ENCODE data around the gene RBM22. TPM values are rescaled to one million over a fixed set of nuclear protein-coding genes. Genes with fewer than 3 reads are reported as not detected.

Gene RBM22
- total RNA-seq, 1 donor from 2014 or later = 36.0 TPM

DNA sequence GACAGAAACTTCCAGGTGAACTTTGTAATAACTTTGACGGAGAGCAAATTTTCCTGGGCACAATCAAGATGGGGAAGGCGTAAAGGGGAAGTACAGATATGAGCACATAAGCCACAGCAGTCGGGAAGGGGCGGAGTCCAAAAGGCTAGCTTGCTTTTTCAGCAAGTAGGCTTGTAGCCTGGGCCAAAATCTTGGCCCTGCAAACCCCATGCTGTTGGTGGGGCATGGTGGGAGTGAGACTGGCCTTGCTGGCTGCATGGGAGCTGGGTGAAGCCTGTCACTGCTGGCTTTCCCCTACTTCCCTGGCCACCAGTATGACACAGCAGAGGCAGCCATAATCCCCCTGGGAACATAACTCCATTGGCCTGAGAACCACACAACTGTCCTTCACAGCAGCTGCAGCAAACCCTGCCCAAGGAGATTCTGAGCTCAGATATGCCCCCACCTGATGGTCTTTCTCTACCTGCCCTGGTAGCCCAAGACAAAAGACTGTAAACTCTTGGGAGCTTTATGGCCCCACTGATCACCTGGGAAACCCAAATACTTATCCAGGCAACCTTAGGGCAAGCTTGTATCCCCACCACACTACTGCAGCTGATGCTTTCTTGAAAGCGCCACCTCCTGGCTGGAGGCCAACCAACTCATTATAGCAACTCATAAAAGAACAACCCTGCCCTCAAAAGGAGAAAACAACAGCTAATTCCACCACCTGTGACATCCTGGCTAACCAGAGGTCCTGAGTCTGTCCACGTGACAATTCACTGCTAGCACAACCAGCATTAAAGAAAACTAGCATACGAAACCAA lies 33.9 kb upstream of the RBM22 start:
- Mint-ChIP-seq H3K27me3 (ENCODE audit: low read depth) (no peaks in the 10 kb centered on the region), H3K9me3 (ENCODE audit: low read depth) (peaks cover 11% of the 10 kb centered on the region), H3K27ac (ENCODE audit: unreplicated experiment) (no peak overlapping the region), H3K4me1 (ENCODE audit: low read depth) (peaks cover 23% of the 10 kb centered on the region), H3K36me3 (ENCODE audit: low read depth) (peaks cover 27% of the 10 kb centered on the region), H3K4me3 (ENCODE audit: unreplicated experiment) (no peak overlapping the region)
- DNase-seq (ENCODE audit: low spot score) = no peak
- TF ChIP-seq, protein P1, sequence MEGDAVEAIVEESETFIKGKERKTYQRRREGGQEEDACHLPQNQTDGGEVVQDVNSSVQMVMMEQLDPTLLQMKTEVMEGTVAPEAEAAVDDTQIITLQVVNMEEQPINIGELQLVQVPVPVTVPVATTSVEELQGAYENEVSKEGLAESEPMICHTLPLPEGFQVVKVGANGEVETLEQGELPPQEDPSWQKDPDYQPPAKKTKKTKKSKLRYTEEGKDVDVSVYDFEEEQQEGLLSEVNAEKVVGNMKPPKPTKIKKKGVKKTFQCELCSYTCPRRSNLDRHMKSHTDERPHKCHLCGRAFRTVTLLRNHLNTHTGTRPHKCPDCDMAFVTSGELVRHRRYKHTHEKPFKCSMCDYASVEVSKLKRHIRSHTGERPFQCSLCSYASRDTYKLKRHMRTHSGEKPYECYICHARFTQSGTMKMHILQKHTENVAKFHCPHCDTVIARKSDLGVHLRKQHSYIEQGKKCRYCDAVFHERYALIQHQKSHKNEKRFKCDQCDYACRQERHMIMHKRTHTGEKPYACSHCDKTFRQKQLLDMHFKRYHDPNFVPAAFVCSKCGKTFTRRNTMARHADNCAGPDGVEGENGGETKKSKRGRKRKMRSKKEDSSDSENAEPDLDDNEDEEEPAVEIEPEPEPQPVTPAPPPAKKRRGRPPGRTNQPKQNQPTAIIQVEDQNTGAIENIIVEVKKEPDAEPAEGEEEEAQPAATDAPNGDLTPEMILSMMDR (IDR thresholded peaks at IDR 0.05) = no peak

DNA sequence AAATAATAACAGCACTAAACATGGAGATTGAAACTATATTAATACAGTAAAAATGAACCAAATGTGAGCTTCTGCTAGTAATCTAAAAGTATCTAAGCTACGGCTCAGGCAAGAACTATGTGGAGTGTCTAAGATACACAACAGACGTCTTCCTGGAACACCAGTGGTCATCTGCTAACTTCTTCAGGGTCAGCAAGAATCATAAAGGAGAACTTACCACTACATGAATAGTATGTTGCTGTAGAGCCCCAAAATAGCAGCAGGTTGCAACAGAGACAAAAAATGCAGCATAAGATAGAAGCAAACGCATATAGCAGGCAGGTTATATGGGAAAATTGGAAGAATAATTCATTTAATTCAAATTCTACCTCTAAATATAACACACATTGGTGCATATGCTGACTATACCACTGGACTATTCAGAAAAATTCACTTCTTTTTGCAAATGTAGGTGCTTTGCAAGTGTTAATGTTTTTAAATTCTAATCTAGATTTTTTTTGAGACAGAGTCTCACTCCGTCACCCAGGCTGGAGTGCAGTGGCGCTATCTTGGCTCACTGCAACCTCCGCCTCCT lies 30.9 kb upstream of the RBM22 start:
- TF ChIP-seq, protein P1 (IDR thresholded peaks at IDR 0.05) = no peak
- Mint-ChIP-seq H3K4me1 (ENCODE audit: low read depth) (no peaks in the 10 kb centered on the region), H3K36me3 (ENCODE audit: low read depth) (peaks cover 30% of the 10 kb centered on the region), H3K27ac (ENCODE audit: unreplicated experiment) (peak overlapping the region; percentile 30), H3K4me3 (ENCODE audit: unreplicated experiment) (no peak overlapping the region), H3K27me3 (ENCODE audit: low read depth) (no peaks in the 10 kb centered on the region), H3K9me3 (ENCODE audit: low read depth) (peaks cover 7% of the 10 kb centered on the region)
- no peak for DNase-seq (ENCODE audit: low spot score)

- H3K4me1 Mint-ChIP-seq (ENCODE audit: low read depth) = no peaks in the 10 kb centered on the region
- no peaks in the 10 kb centered on the region for H3K9me3 Mint-ChIP-seq (ENCODE audit: low read depth)
- no peak for DNase-seq (ENCODE audit: low spot score)
- no peak overlapping the region for H3K27ac Mint-ChIP-seq (ENCODE audit: unreplicated experiment)
- H3K27me3 Mint-ChIP-seq (ENCODE audit: low read depth) = no peaks in the 10 kb centered on the region
- no peak overlapping the region for H3K4me3 Mint-ChIP-seq (ENCODE audit: unreplicated experiment)
- TF ChIP-seq, protein P1 (IDR thresholded peaks at IDR 0.05) = no peak
- peaks cover 26% of the 10 kb centered on the region for H3K36me3 Mint-ChIP-seq (ENCODE audit: low read depth)
Measured at GRCh38 chr5:150729859-150730258, 29.0 kb upstream of the RBM22 start.

DNA sequence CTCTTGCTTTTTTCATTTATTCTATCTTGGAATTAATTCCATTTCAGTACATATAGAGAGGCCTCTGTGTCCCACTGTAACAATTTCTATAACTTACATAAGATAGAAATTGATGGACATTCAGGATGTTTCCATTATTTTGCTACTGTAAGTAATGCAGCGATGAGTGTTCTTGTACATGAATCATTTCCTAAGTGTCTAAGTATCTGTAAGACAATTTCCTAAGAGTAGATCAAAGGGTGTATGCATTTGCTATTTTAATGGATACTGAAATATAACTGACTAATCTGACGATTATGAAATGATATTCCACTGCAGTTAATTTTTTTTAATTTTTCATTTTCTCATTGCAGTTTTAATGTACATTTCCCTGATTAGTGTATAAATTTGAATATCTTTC lies 23.0 kb upstream of the RBM22 start:
- Mint-ChIP-seq H3K4me3 (ENCODE audit: unreplicated experiment) (no peak overlapping the region), H3K27me3 (ENCODE audit: low read depth) (no peaks in the 10 kb centered on the region), H3K4me1 (ENCODE audit: low read depth) (no peaks in the 10 kb centered on the region), H3K27ac (ENCODE audit: unreplicated experiment) (no peak overlapping the region), H3K36me3 (ENCODE audit: low read depth) (peaks cover 24% of the 10 kb centered on the region), H3K9me3 (ENCODE audit: low read depth) (no peaks in the 10 kb centered on the region)
- TF ChIP-seq, protein P1 (IDR thresholded peaks at IDR 0.05) = no peak
- DNase-seq (ENCODE audit: low spot score) = no peak

GRCh38 chr5:150710165-150710564 lies 9.3 kb upstream of the RBM22 start:
- TF ChIP-seq, protein P1 (IDR thresholded peaks at IDR 0.05) = peak; percentile 72
- no peaks in the 10 kb centered on the region for H3K4me1 Mint-ChIP-seq (ENCODE audit: low read depth)
- no peak overlapping the region for H3K27ac Mint-ChIP-seq (ENCODE audit: unreplicated experiment)
- no peaks in the 10 kb centered on the region for H3K27me3 Mint-ChIP-seq (ENCODE audit: low read depth)
- peaks cover 30% of the 10 kb centered on the region for H3K36me3 Mint-ChIP-seq (ENCODE audit: low read depth)
- H3K4me3 Mint-ChIP-seq (ENCODE audit: unreplicated experiment) = no peak overlapping the region
- no peak for DNase-seq (ENCODE audit: low spot score)
- H3K9me3 Mint-ChIP-seq (ENCODE audit: low read depth) = no peaks in the 10 kb centered on the region

All from chondrocyte (in vitro differentiated cells).